ENCODE results near the gene TMEM253. TPM values are rescaled to one million over a fixed set of nuclear protein-coding genes. Genes with fewer than 3 reads are reported as not detected.

The TMEM253 gene
- total RNA-seq, 1 experiment from 2014 or later = 0.59 TPM

DNA sequence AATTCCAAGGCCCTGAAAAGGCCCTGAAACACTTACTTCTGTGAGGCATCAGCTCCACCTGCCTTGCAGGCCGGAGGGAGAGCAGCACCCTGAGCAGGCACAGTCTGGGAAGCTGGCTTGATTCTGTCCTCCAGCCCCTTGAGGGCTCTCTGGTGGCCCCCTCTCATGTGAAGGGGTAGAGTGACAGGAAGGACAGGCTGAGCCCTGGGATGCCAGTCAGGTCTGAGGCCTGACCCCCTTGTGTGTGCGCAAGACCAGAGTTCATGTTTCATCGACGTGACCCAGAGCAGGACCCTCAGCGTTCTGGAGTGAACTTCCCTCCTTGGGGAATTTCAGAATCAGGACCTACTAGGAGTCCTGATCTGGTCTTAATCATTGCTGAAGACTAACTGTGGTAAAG lies 42.0 kb upstream of the TMEM253 start (continued):
- TF ChIP-seq, protein P1, sequence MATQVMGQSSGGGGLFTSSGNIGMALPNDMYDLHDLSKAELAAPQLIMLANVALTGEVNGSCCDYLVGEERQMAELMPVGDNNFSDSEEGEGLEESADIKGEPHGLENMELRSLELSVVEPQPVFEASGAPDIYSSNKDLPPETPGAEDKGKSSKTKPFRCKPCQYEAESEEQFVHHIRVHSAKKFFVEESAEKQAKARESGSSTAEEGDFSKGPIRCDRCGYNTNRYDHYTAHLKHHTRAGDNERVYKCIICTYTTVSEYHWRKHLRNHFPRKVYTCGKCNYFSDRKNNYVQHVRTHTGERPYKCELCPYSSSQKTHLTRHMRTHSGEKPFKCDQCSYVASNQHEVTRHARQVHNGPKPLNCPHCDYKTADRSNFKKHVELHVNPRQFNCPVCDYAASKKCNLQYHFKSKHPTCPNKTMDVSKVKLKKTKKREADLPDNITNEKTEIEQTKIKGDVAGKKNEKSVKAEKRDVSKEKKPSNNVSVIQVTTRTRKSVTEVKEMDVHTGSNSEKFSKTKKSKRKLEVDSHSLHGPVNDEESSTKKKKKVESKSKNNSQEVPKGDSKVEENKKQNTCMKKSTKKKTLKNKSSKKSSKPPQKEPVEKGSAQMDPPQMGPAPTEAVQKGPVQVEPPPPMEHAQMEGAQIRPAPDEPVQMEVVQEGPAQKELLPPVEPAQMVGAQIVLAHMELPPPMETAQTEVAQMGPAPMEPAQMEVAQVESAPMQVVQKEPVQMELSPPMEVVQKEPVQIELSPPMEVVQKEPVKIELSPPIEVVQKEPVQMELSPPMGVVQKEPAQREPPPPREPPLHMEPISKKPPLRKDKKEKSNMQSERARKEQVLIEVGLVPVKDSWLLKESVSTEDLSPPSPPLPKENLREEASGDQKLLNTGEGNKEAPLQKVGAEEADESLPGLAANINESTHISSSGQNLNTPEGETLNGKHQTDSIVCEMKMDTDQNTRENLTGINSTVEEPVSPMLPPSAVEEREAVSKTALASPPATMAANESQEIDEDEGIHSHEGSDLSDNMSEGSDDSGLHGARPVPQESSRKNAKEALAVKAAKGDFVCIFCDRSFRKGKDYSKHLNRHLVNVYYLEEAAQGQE (IDR thresholded peaks at IDR 0.05; ENCODE audit: low read depth) = no peak
- TF ChIP-seq, protein P2, sequence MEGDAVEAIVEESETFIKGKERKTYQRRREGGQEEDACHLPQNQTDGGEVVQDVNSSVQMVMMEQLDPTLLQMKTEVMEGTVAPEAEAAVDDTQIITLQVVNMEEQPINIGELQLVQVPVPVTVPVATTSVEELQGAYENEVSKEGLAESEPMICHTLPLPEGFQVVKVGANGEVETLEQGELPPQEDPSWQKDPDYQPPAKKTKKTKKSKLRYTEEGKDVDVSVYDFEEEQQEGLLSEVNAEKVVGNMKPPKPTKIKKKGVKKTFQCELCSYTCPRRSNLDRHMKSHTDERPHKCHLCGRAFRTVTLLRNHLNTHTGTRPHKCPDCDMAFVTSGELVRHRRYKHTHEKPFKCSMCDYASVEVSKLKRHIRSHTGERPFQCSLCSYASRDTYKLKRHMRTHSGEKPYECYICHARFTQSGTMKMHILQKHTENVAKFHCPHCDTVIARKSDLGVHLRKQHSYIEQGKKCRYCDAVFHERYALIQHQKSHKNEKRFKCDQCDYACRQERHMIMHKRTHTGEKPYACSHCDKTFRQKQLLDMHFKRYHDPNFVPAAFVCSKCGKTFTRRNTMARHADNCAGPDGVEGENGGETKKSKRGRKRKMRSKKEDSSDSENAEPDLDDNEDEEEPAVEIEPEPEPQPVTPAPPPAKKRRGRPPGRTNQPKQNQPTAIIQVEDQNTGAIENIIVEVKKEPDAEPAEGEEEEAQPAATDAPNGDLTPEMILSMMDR (IDR thresholded peaks at IDR 0.05 in 2 of 3, conservative IDR thresholded peaks at IDR 0.05 in 1 of 3; ENCODE audit: borderline replicate concordance in 1 of 3, insufficient read depth in 1 of 3, low read depth in 2 of 3, low read length in 2 of 3) = no peak
- TF ChIP-seq, protein P3, sequence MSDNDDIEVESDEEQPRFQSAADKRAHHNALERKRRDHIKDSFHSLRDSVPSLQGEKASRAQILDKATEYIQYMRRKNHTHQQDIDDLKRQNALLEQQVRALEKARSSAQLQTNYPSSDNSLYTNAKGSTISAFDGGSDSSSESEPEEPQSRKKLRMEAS (IDR thresholded peaks at IDR 0.05) = no peak
- no peak for TF ChIP-seq EZH2phosphoT487 (IDR thresholded peaks at IDR 0.05; ENCODE audit: borderline replicate concordance)
- TF ChIP-seq SP1 (IDR thresholded peaks at IDR 0.05; ENCODE audit: low read depth) = no peak
- TF ChIP-seq CBX3 (IDR thresholded peaks at IDR 0.05; ENCODE audit: low read depth) = no peak
- TF ChIP-seq TCF7L2 (IDR thresholded peaks at IDR 0.05; ENCODE audit: borderline replicate concordance, extremely low read depth, insufficient read depth, insufficient read length) = no peak
- TF ChIP-seq FOSL1 (IDR thresholded peaks at IDR 0.05; ENCODE audit: low read depth) = no peak
- TF ChIP-seq JUND (IDR thresholded peaks at IDR 0.05) = no peak
